ENCODE results near the gene NEURL3. TPM values are rescaled to one million over a fixed set of nuclear protein-coding genes. Genes with fewer than 3 reads are reported as not detected.

NEURL3 gene
- total RNA-seq, 4 donors from 2014 or later, result 0.40 TPM; not detected in 3

DNA sequence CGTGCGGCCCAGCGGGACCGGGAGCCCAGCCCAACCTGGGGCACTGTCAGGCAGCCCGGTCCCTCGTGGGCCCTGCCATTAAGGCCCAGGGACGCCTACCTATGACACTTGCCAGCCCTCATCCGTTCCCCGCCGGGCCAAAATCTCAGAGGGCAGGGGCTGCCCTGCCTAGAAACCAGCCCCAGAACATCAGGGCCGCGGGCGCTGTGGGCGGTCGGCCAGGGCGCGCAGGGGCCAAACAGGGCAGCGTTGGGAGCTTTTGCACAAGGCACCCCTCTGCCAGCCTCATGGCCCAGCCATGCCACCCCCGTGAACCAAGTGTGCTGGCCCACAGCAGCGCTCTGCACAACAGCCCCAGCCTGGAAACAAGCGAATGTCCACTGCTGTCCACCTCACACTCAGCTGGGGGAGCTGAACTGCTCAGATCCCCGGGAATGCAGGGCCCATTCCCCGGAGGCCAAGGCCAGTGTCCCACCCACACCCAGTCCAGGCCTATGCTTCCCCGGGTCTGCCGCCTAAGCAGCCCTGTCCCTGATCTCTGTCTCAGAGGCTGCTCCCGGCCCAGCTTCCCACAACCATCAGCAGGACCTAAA lies 3.5 kb upstream of the NEURL3 start:
- no peak overlapping the region for H3K27ac ChIP-seq
- H3K27me3 ChIP-seq, result no peaks in the 10 kb centered on the region
- H3K4me1 ChIP-seq, result peaks cover 9 to 17% of the 10 kb centered on the region in 2 donors
- WGBS, 2 donors, result 61 to 71% methylated on average over 20 to 24 of the region's 26 CpGs
- no peaks in the 10 kb centered on the region for H3K36me3 ChIP-seq
- no peak for TF ChIP-seq POLR2A (IDR thresholded peaks at IDR 0.05)
- TF ChIP-seq, protein P1, sequence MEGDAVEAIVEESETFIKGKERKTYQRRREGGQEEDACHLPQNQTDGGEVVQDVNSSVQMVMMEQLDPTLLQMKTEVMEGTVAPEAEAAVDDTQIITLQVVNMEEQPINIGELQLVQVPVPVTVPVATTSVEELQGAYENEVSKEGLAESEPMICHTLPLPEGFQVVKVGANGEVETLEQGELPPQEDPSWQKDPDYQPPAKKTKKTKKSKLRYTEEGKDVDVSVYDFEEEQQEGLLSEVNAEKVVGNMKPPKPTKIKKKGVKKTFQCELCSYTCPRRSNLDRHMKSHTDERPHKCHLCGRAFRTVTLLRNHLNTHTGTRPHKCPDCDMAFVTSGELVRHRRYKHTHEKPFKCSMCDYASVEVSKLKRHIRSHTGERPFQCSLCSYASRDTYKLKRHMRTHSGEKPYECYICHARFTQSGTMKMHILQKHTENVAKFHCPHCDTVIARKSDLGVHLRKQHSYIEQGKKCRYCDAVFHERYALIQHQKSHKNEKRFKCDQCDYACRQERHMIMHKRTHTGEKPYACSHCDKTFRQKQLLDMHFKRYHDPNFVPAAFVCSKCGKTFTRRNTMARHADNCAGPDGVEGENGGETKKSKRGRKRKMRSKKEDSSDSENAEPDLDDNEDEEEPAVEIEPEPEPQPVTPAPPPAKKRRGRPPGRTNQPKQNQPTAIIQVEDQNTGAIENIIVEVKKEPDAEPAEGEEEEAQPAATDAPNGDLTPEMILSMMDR (IDR thresholded peaks at IDR 0.05), result no peak
- H3K4me3 ChIP-seq (replicated peaks in 1 of 3), result peak overlapping the region in 1 of 3 donors; percentile 2
- no peaks in the 10 kb centered on the region for H3K9me3 ChIP-seq
- DNase-seq, result no peak
- intact Hi-C loops (cut with DNase I), result loop anchor here (5.0 kb wide), 1 partner anchor 101 kb away; no protein-coding TSS in a partner anchor

DNA sequence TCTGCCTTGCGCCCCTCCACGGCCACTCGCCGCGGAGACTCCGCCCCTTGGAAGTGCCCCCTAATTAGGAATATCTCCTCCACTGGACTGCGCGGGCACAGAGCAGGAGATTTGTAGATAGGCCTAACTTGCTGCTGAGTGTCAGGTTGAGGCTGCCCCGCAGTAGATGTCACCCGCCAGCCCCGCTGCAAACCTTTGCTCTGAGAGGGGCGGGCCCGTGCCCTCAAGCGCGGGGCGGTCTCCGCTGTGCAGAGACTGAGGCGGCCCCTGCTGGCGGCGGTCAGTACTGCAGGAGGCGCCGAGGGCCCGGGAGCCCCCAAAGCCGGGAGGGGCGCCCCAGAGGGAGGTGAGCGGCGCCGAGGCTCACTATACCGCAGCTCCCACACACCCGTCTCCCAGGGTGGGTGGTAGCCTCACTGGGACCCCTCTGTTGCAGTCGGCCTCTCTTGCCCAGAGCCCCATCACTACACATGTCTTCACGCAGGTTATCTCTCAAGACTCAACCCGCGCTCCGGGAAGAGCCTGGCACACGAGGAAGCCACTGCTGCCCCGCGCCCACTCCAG lies 2.9 kb upstream of the NEURL3 start:
- H3K9me3 ChIP-seq, result no peaks in the 10 kb centered on the region
- H3K4me3 ChIP-seq (replicated peaks in 1 of 3), result peak overlapping the region in 1 of 3 donors; percentile 2
- intact Hi-C loops (cut with DNase I), result loop anchor here (5.0 kb wide), 1 partner anchor 101 kb away; no protein-coding TSS in a partner anchor
- TF ChIP-seq, protein P1 (IDR thresholded peaks at IDR 0.05), result peak; percentile 78 to 100 (median 98)
- TF ChIP-seq POLR2A (IDR thresholded peaks at IDR 0.05), result no peak
- WGBS, 2 donors, result 12 to 39% methylated on average over 11 to 35 of the region's 38 CpGs
- peak; percentile 64 to 67 for DNase-seq
- H3K27me3 ChIP-seq, result no peaks in the 10 kb centered on the region
- no peak overlapping the region for H3K27ac ChIP-seq
- peaks cover 9 to 17% of the 10 kb centered on the region in 2 donors for H3K4me1 ChIP-seq
- no peaks in the 10 kb centered on the region for H3K36me3 ChIP-seq

- Histone ChIP-seq H3K4me1 (peaks cover 9 to 17% of the 10 kb centered on the region in 2 donors), H3K4me3 (replicated peaks in 1 of 3) (no peak overlapping the region), H3K36me3 (no peaks in the 10 kb centered on the region), H3K9me3 (no peaks in the 10 kb centered on the region), H3K27me3 (no peaks in the 10 kb centered on the region), H3K27ac (no peak overlapping the region)
- 94 to 95% methylated on average over 7 of the region's 7 CpGs for WGBS, 2 donors
- DNase-seq, result no peak
- intact Hi-C loops (cut with DNase I), result loop anchor here (5.0 kb wide), 1 partner anchor 100 kb away; no protein-coding TSS in a partner anchor
- no peak for TF ChIP-seq POLR2A (IDR thresholded peaks at IDR 0.05)
- TF ChIP-seq, protein P1 (IDR thresholded peaks at IDR 0.05), result no peak
Measured at GRCh38 chr2:96506907-96507240, 1.7 kb upstream of the NEURL3 start.

DNA sequence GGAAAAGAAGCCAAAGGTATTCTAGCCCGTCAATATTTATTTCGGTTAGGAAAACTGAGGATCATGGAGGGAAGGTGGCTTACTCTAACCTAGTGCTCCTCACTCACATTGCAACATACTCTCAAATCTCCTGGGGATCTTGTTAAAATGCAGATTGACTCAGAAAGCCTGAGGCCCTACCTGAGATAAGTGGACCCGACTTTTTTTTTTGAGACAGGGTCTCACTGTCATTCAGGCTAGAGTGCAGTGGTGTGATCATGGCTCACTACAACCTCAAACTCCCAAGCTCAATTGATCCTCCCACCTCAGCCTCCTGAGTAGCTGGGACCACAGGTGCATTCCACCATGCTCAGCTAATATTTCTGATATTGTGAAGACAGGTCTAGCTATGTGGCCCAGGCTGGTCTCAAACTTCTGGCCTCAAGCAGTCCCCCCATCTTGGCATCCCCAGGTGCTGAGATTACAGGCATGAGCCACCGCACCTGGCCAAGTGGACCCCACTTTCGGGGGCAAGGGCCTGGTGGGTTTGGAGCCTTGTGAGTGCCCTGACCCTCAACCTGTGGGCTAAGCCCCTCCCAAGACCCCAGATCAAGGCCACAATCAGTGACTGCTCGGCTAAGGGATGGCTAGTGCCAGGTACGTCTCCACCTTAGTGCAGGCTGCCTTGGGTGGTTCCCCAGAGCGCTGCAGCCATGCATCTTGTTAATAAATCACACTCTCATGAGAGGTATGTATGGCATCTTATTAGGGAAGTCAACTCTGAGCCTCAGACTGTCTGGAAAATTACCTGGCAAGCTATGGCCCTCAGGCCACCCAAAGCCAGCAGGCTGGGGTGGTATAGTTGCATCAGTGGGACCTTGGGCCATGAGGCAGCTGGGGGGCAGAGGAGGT lies 1.1 kb upstream of the NEURL3 start:
- no peak for DNase-seq
- Histone ChIP-seq H3K4me1 (peaks cover 9 to 17% of the 10 kb centered on the region in 2 donors), H3K9me3 (no peaks in the 10 kb centered on the region), H3K27ac (no peak overlapping the region), H3K4me3 (replicated peaks in 1 of 3) (no peak overlapping the region), H3K36me3 (no peaks in the 10 kb centered on the region), H3K27me3 (no peaks in the 10 kb centered on the region)
- intact Hi-C loops (cut with DNase I), result loop anchor here (5.0 kb wide), 1 partner anchor 99 kb away; no protein-coding TSS in a partner anchor
- 95% methylated on average over 6 of the region's 8 CpGs for WGBS, 2 donors
- TF ChIP-seq, protein P1 (IDR thresholded peaks at IDR 0.05), result no peak
- TF ChIP-seq POLR2A (IDR thresholded peaks at IDR 0.05), result no peak
